Esophagus squamous epithelium (tissue), 5 donors: ENCODE measurements around the gene SEMG2. TPM values are rescaled to one million over a fixed set of nuclear protein-coding genes. Genes with fewer than 3 reads are reported as not detected.

Source experiments
- DNase-seq: peaks from one replicate; lab custom pipeline; 2025; lab: John Stamatoyannopoulos, UW
- H3K27ac ChIP-seq, 4 donors: fragments of 200-600 bp; sonication (generic); one replicate each; pipeline ENCODE4 v1.5.1; 2016 to 2019; ENCODE audit warnings: mild to moderate bottlenecking in 1 of 4
- H3K27me3 ChIP-seq, 4 donors: fragments of 200-600 bp; sonication (generic); 1 replicate in 3 of 4; 2 replicates in 1 of 4; pipeline versions ENCODE4 v1.5.1 to v1.6.0; 2017 to 2021; ENCODE audit warnings: antibody characterized with exemption in 1 of 4
- H3K36me3 ChIP-seq, 3 donors: fragments of 200-600 bp; sonication (generic); one replicate each; pipeline ENCODE4 v1.5.1; 2016 to 2019
- H3K4me1 ChIP-seq, 3 donors: fragments of 200-600 bp; sonication (generic); one replicate each; pipeline ENCODE4 v1.5.1; 2017 to 2019
- H3K4me3 ChIP-seq, 4 donors: fragments of 200-600 bp; sonication (generic); 1 replicate in 3 of 4; 2 replicates in 1 of 4; pipeline ENCODE4 v1.5.1; 2016 to 2019; ENCODE audit warnings: mild to moderate bottlenecking in 2 of 4, moderate library complexity in 1 of 4
- H3K9me3 ChIP-seq, 3 donors: fragments of 200-600 bp; sonication (generic); one replicate each; pipeline ENCODE4 v1.5.1; 2016 to 2019
- CTCF ChIP-seq, 6 experiments: fragments of 450-650 bp in 4 of 6; fragments of 200-600 bp in 2 of 6; sonication (generic) in 2 of 6; IDR thresholded peaks; one replicate each; pipeline ENCODE4 v1.5.1; 2016 to 2019; ENCODE audit warnings: antibody characterized with exemption in 6 of 6, mild to moderate bottlenecking in 4 of 6, moderate library complexity in 4 of 6
- POLR2A ChIP-seq, 4 donors: fragments of 450-650 bp; IDR thresholded peaks; one replicate each; pipeline ENCODE4 v1.6.1; 2017; ENCODE audit warnings: antibody characterized with exemption in 4 of 4, mild to moderate bottlenecking in 4 of 4, moderate library complexity in 3 of 4
- WGBS, 2 donors: methylation state at CpG; one replicate each; pipeline ENCODE4 v1.1.5; 2018; 5-methylcytosine and 5-hydroxymethylcytosine counted together
- intact Hi-C: fragments of 100-400 bp; cut with DNase I; formaldehyde crosslinking; loops from one replicate; pipeline ENCODE4 v1.15.0; 2022
- total RNA-seq, 4 donors: library from RNA; depleted of rRNA; stranded (reverse); fragments of >200 nt; gene quantifications; one replicate each; pipeline ENCODE4 v1.1.0, GENCODE V29; 2016
- donor health status: DM: yes; HTN: yes; CAD: no.

The SEMG2 gene
- total RNA-seq, 4 donors from 2014 or later = not detected

- no peak for DNase-seq
- TF ChIP-seq CTCF (IDR thresholded peaks at IDR 0.05) = no peak
- no peak for TF ChIP-seq POLR2A (IDR thresholded peaks at IDR 0.05)
- H3K36me3 ChIP-seq = no peaks in the 10 kb centered on the region
- H3K27ac ChIP-seq = no peak overlapping the region
- WGBS, 2 donors = 45 to 50% methylated on average over 6 of the region's 6 CpGs
- intact Hi-C loops = no loop called here
- no peaks in the 10 kb centered on the region for H3K9me3 ChIP-seq
- H3K27me3 ChIP-seq = peaks cover 0 to 32% (median 0%) of the 10 kb centered on the region in 4 donors
- peaks cover 0 to under 1% (median 0%) of the 10 kb centered on the region in 3 donors for H3K4me1 ChIP-seq
- no peak overlapping the region for H3K4me3 ChIP-seq
Observed at GRCh38 chr20:45246109-45246508, 24.9 kb downstream of the SEMG2 start.

GRCh38 chr20:45247865-45248264 is 26.7 kb downstream of the SEMG2 start:
- H3K36me3 ChIP-seq = no peaks in the 10 kb centered on the region
- no peak overlapping the region for H3K4me3 ChIP-seq
- 63 to 69% methylated on average over 1 of the region's 1 CpG for WGBS, 2 donors
- no peak for DNase-seq
- TF ChIP-seq CTCF (IDR thresholded peaks at IDR 0.05) (no peak), POLR2A (IDR thresholded peaks at IDR 0.05) (no peak)
- no peak overlapping the region for H3K27ac ChIP-seq
- H3K4me1 ChIP-seq = peaks cover 0 to 18% (median 10%) of the 10 kb centered on the region in 3 donors
- intact Hi-C loops = no loop called here
- no peaks in the 10 kb centered on the region for H3K9me3 ChIP-seq
- H3K27me3 ChIP-seq = peaks cover 0 to 31% (median 0%) of the 10 kb centered on the region in 4 donors

- DNase-seq = no peak
Observed at GRCh38 chr20:45248609-45249008, 27.4 kb downstream of the SEMG2 start.

GRCh38 chr20:45251884-45252560 is 30.8 kb downstream of the SEMG2 start:
- intact Hi-C loops = no loop called here
- no peak for DNase-seq
- H3K9me3 ChIP-seq = no peaks in the 10 kb centered on the region
- H3K27me3 ChIP-seq = peaks cover 0 to 16% (median 0%) of the 10 kb centered on the region in 4 donors
- peaks cover 16 to 59% (median 39%) of the 10 kb centered on the region in 3 donors for H3K4me1 ChIP-seq
- peak overlapping the region in 2 of 4 donors; percentile 15 to 57 for H3K4me3 ChIP-seq
- H3K27ac ChIP-seq = no peak overlapping the region
- TF ChIP-seq POLR2A (IDR thresholded peaks at IDR 0.05) (no peak), CTCF (IDR thresholded peaks at IDR 0.05) (no peak)
- WGBS, 2 donors = 15 to 27% methylated on average over 4 to 5 of the region's 5 CpGs
- no peaks in the 10 kb centered on the region for H3K36me3 ChIP-seq

More at GRCh38 chr20:45248609-45249008, 27.4 kb downstream of the SEMG2 start:
- Histone ChIP-seq H3K9me3 (no peaks in the 10 kb centered on the region), H3K4me1 (peaks cover 0 to 25% (median 16%) of the 10 kb centered on the region in 3 donors), H3K27me3 (peaks cover 0 to 36% (median 0%) of the 10 kb centered on the region in 4 donors), H3K4me3 (no peak overlapping the region), H3K36me3 (no peaks in the 10 kb centered on the region), H3K27ac (no peak overlapping the region)
- TF ChIP-seq POLR2A (IDR thresholded peaks at IDR 0.05) (no peak), CTCF (IDR thresholded peaks at IDR 0.05) (no peak)
- intact Hi-C loops = no loop called here

GRCh38 chr20:45253261-45253660 is 32.1 kb downstream of the SEMG2 start:
- TF ChIP-seq POLR2A (IDR thresholded peaks at IDR 0.05) (no peak), CTCF (IDR thresholded peaks at IDR 0.05) (no peak)
- no peaks in the 10 kb centered on the region for H3K9me3 ChIP-seq
- DNase-seq = no peak
- 69 to 71% methylated on average over 2 to 4 of the region's 4 CpGs for WGBS, 2 donors
- H3K27me3 ChIP-seq = peaks cover 0 to 16% (median 0%) of the 10 kb centered on the region in 4 donors
- peak overlapping the region; percentile 15 to 57 (median 37) for H3K4me3 ChIP-seq
- H3K36me3 ChIP-seq = no peaks in the 10 kb centered on the region
- H3K27ac ChIP-seq = peak overlapping the region; percentile 79 to 91 (median 86)
- peaks cover 16 to 70% (median 39%) of the 10 kb centered on the region in 3 donors for H3K4me1 ChIP-seq
- intact Hi-C loops = no loop called here
